Pancreas (tissue), 10 donors: ENCODE measurements around the gene APOBEC2. TPM values are rescaled to one million over a fixed set of nuclear protein-coding genes. Genes with fewer than 3 reads are reported as not detected.

Experiments used
- ATAC-seq, 4 donors: fragments of 200-7000 bp; cut with Tn5 transposase; one replicate each; pipeline versions ENCODE4 v1.8.0 to v1.9.1; 2020; ENCODE audit warnings: mild to moderate bottlenecking in 4 of 4, moderate library complexity in 4 of 4
- DNase-seq, 6 donors: peaks; one replicate each; pipeline ENCODE4 v3.0.0-alpha.2; 2020
- FAIRE-seq: peaks from 2 replicates; lab custom pipeline; 2012; peaks lifted over from hg19 to GRCh38; lab: Jason Lieb, UNC
- H3K27ac ChIP-seq, 4 donors: fragments of 200-600 bp; sonication (generic); 1 replicate in 3 of 4; 2 replicates in 1 of 4; pipeline versions ENCODE4 v1.5.0 to v1.8.0; 2020
- H3K27me3 ChIP-seq, 4 donors: fragments of 200-600 bp; one replicate each; pipeline ENCODE4 v1.8.0; 2021
- H3K36me3 ChIP-seq, 3 donors: fragments of 200-600 bp; sonication (generic) in 1 of 3; one replicate each; pipeline versions ENCODE4 v1.5.0 to v1.8.0; 2020 to 2021
- H3K4me1 ChIP-seq, 3 donors: fragments of 200-600 bp; one replicate each; pipeline ENCODE4 v1.8.0; 2021
- H3K4me3 ChIP-seq, 4 donors: fragments of 200-600 bp; sonication (generic) in 2 of 4; one replicate each; pipeline versions ENCODE4 v1.5.0 to v1.8.0; 2020 to 2021
- H3K9me3 ChIP-seq, 4 donors: fragments of 200-600 bp; one replicate each; pipeline ENCODE4 v1.8.0; 2021
- CTCF ChIP-seq, 4 donors: fragments of 200-600 bp; sonication (generic) in 3 of 4; IDR thresholded peaks; one replicate each; pipeline versions ENCODE4 v1.5.0 to v1.8.0; 2021; ENCODE audit warnings: antibody characterized with exemption in 4 of 4
- WGBS, 2 donors: extraction: QIAGEN DNeasy Blood & Tissue Kit; methylation state at CpG; one replicate each; pipeline ENCODE4 v1.1.7; 2013; 5-methylcytosine and 5-hydroxymethylcytosine counted together
- intact Hi-C, 3 donors: fragments of 100-400 bp; cut with DNase I; formaldehyde crosslinking; loops; one replicate each; pipeline versions ENCODE4 v1.11.1 to v1.14.2; 2022
- polyA plus RNA-seq, 2 donors: library from polyadenylated mRNA; stranded (reverse); fragments of 200-250 nt; gene quantifications; one replicate each; pipeline ENCODE4 v1.2.3, GENCODE V29; 2013
- total RNA-seq, 6 donors: library from RNA; stranded (reverse); fragmentation: NEBNext Ultra II Directional in 4 of 6; extraction: Animal tissue kit (Norgen Biotek cat#: 25700) in 4 of 6; gene quantifications; one replicate each; pipeline versions ENCODE4 v1.2.1 to v1.2.4, GENCODE V29; 2021 to 2023
- donor health status: healthy with polysubstance abuse.
- donor health status: DM: no; HTN: no; CAD: no; lungs with moderate emphysema.
- donor health status: DM: no; HTN: no; CAD: no.
- donor health status: control.
- donor health status: control.
- donor health status: Bipolar disorder and iron deficiency.
- donor health status: DM: yes; HTN: yes; CAD: no.
- donor health status: DM: no; HTN: no; CAD: no.
- donor health status: DM: no; HTN: no; CAD: no.
- donor health status: DM: yes; HTN: yes; CAD: no.

The APOBEC2 gene
- total and polyA plus RNA-seq, 8 donors, result 2.7 to 29.6 (median 8.6) TPM

- WGBS, 2 donors, result 95 to 98% methylated on average over 3 of the region's 3 CpGs
- no peaks in the 10 kb centered on the region for H3K9me3 ChIP-seq
- no peak overlapping the region for H3K4me3 ChIP-seq
- TF ChIP-seq CTCF (IDR thresholded peaks at IDR 0.05), result no peak
- H3K27me3 ChIP-seq, result no peaks in the 10 kb centered on the region
- intact Hi-C loops, result no loop called here
- FAIRE-seq, result no peak
- no peak for DNase-seq
- H3K4me1 ChIP-seq, result no peaks in the 10 kb centered on the region
- no peak overlapping the region for H3K27ac ChIP-seq
- ATAC-seq, result no peak
- H3K36me3 ChIP-seq, result peaks cover 0 to 23% (median 9%) of the 10 kb centered on the region in 3 donors
Observed at GRCh38 chr6:41103847-41104246, 50.8 kb downstream of the APOBEC2 start.

GRCh38 chr6:41111017-41111416 lies 58.0 kb downstream of the APOBEC2 start:
- Histone ChIP-seq H3K27ac (no peak overlapping the region), H3K4me1 (no peaks in the 10 kb centered on the region), H3K36me3 (no peaks in the 10 kb centered on the region), H3K9me3 (no peaks in the 10 kb centered on the region), H3K27me3 (no peaks in the 10 kb centered on the region), H3K4me3 (no peak overlapping the region)
- ATAC-seq, result no peak
- WGBS, 2 donors, result 79 to 84% methylated on average over 3 of the region's 3 CpGs
- intact Hi-C loops, result no loop called here
- no peak for FAIRE-seq
- no peak for DNase-seq
- no peak for TF ChIP-seq CTCF (IDR thresholded peaks at IDR 0.05)

Other genes with a start within 250 kb of the APOBEC2 start
- 10 to 100 TPM in 5 of 6 donors, 1 to 10 TPM in 1; 7.2 to 37.6 (median 12.0) TPM for gene UNC5CL, start 14.0 kb upstream of the APOBEC2 start, total RNA-seq
- gene UNC5CL, start 14.0 kb upstream of the APOBEC2 start, polyA plus RNA-seq, result 10 to 100 TPM; 37.0 to 40.6 TPM
- gene TSPO2, start 10.7 kb upstream of the APOBEC2 start, total RNA-seq, result under 1 TPM in 1 of 6 donors, not detected in 5; 0.28 TPM
- under 1 TPM; 0.12 to 0.42 TPM for gene TSPO2, start 10.7 kb upstream of the APOBEC2 start, polyA plus RNA-seq
- gene OARD1, start 19.2 kb downstream of the APOBEC2 start, total RNA-seq, result 10 to 100 TPM; 16.0 to 26.9 (median 20.6) TPM
- 10 to 100 TPM; 21.1 to 30.9 TPM for gene OARD1, start 19.2 kb downstream of the APOBEC2 start, polyA plus RNA-seq
- 10 to 100 TPM in 2 of 6 donors, 1 to 10 TPM in 4; 5.9 to 14.1 (median 7.8) TPM for gene NFYA, start 19.8 kb downstream of the APOBEC2 start, total RNA-seq
- 10 to 100 TPM in 1 of 2 donors, 1 to 10 TPM in 1; 5.4 to 10.6 TPM for gene NFYA, start 19.8 kb downstream of the APOBEC2 start, polyA plus RNA-seq
- under 1 TPM in 2 of 6 donors, not detected in 4; 0.28 to 0.84 TPM for gene TREML1, start 101.1 kb downstream of the APOBEC2 start, total RNA-seq
- gene TREML1, start 101.1 kb downstream of the APOBEC2 start, polyA plus RNA-seq, result under 1 TPM; 0.19 to 0.28 TPM
- gene TREM2, start 109.9 kb downstream of the APOBEC2 start, total RNA-seq, result 10 to 100 TPM in 1 of 6 donors, 1 to 10 TPM in 3, under 1 TPM in 2; 0.59 to 27.1 (median 2.1) TPM
- gene TREM2, start 109.9 kb downstream of the APOBEC2 start, polyA plus RNA-seq, result 1 to 10 TPM; 1.5 to 2.1 TPM
- gene TREML2, start 147.9 kb downstream of the APOBEC2 start, total RNA-seq, result under 1 TPM in 2 of 6 donors, not detected in 4; 0.09 to 0.12 TPM
- gene TREML2, start 147.9 kb downstream of the APOBEC2 start, polyA plus RNA-seq, result not detected
- not detected for gene TREML4, start 175.1 kb downstream of the APOBEC2 start, total RNA-seq
- gene TREML4, start 175.1 kb downstream of the APOBEC2 start, polyA plus RNA-seq, result not detected
- 1 to 10 TPM in 2 of 6 donors, under 1 TPM in 3, not detected in 1; 0.12 to 2.8 (median 0.72) TPM for gene TREM1, start 233.5 kb downstream of the APOBEC2 start, total RNA-seq
- gene TREM1, start 233.5 kb downstream of the APOBEC2 start, polyA plus RNA-seq, result under 1 TPM; 0.08 to 0.16 TPM